GM21360 (cell line): ENCODE results near the gene TAF5L.
A peak's percentile ranks its signal among the peaks of the same experiment; 100 is the strongest.
"Not testable (repeated sequence)": the region's sequence is repeated elsewhere in the genome, so short reads cannot be mapped to it uniquely, and the experiment has no call there.

Experiments
- ATAC-seq: cut with Tn5 transposase; IDR thresholded peaks from one replicate; pipeline ENCODE4 v1.9.1; 2021; ENCODE audit warnings: mild to moderate bottlenecking, moderate library complexity; ENCODE audit not compliant: unreplicated experiment

Gene TAF5L

GRCh38 chr1:229608590-229608989 lies 17.3 kb downstream of the TAF5L start:
- no peak for ATAC-seq

- ATAC-seq, result no peak
Measured at GRCh38 chr1:229607370-229607769, 18.6 kb downstream of the TAF5L start.

DNA sequence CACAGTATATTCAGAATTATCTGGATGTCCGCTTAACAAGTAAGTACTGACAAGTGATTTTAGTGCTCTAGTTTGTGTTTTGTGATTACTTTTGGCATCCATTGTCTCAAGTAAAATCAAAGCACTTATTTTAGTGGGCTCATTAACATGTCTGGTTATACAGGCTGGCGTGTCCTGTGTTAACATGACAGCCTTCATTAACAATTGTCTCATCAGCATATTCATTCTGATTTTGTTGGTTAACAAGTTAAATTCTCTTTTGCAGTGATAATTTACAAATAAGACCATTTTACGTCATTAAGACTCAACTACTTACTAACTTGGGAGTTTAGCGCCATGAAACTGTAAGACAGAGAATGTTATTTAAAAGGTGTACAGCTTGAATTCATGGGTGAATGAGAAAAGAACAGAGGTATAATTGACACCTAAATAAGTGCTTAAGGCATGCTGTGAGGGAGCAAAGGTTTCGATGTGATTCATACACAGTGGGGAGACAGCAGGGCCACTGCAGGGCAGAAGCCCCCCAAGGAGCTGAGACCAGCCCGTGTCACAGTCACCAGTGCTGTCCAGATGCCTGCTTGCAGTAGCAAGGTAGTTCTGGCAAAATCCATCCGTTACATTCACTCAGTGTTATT lies 22.4 kb downstream of the TAF5L start:
- no peak for ATAC-seq

DNA sequence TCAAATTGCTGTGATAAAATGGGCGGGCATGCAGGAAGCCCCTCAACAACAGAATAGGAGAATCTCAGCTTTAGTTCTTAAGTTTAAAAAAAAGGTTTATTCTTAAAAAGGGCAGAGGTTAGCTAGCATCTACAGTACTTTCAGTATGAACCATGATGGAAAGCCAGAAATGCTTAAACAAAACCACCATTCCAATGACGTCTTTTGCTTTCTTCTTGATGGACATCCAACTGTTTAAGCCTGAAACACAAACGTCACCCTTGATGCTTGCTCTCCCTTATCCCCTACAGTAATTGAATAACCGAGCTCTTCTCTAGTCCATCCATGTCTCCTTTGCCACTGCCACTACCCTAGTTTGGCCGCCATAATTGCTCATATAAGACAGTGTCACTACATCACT lies 25.7 kb downstream of the TAF5L start:
- no peak for ATAC-seq

DNA sequence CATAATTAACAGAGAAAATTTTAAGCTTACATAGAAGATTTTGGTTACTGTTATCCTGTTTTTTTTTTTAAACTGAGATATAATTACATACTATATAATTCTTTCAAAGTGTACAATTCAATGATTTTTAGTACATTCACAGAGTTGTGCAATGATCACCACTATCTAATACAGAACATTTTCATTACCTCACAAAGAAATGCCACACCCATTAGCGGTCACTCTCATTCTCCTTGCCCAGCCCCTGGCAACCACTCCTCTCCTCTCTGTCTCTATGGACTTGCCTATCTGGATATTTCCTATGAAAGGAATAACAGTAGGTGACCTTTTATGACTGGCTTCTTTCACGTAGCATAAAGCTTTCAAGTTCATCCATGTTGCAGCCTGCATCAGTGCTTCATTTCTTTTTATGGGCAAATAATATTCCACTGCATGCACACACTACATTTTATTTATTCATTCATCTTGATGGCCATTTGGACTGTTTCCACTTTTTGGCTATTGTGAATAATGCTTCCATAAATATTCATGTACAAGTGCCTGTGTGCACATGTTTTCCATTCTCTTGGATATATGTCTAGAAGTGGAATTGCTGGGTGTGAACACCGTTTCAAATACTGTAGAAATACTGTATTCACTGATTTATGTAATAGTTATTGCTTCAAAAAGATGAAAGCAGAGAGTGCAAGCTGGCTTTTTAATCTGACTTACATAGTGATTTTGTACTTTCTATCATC lies 26.5 kb downstream of the TAF5L start:
- no peak for ATAC-seq

- ATAC-seq, result no peak
Measured at GRCh38 chr1:229597877-229598276, 28.0 kb downstream of the TAF5L start.

DNA sequence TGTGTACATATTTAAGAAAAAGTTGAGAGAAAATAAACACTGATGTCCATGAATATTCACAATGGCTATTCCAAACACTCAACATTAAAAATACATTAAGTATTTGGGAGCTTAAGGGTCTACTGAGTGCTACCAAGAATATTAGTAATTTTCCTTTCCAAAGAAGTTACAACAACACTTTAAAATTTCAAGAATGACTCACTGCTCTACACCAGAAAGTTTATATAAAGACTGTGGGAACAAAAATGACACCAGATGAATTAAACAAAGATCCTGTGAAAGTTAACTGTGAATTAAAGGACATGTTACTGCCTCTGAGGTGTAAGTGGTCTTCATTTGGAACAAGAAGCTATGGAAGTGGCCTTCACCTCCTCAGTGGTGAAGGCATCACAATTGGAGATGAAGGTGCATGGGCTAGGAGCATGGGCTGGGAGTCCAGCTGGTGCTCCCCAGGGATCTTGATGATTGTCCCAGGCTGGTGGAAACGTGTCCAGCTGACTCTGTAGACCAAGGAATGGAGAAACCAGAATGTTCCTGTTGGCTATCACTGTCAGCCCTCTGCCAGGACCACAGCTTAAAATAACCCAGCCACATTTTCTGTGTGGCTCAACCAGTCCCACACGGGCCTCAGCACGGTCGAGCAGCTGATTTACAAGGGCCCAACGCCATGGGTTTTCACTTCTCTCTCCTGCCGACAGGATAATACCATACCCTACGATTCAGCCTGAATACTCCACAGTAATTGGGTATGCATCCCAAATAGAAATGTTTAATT lies 28.8 kb downstream of the TAF5L start:
- ATAC-seq, result no peak

DNA sequence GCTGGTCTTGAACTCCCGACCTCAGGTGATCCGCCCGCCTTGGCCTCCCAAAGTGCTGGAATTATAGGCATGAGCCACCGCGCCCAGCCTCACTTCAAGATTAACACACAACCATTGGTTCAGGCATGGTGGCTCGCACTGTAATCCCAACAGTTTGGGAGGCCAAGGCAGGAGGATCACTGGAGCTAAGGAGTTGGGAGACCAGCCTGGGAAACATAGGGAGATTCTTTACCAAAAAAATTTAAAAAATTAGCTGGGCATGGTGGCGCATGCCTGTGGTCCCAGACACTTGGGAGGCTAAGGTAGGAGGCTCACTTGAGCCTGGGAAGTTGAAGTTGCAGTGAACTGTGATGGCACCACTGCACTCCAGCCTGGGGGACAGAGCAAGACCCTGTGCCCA lies 30.0 kb downstream of the TAF5L start:
- ATAC-seq, result not testable (repeated sequence)

- no peak for ATAC-seq
Measured at GRCh38 chr1:229594227-229595008, 31.5 kb downstream of the TAF5L start.

DNA sequence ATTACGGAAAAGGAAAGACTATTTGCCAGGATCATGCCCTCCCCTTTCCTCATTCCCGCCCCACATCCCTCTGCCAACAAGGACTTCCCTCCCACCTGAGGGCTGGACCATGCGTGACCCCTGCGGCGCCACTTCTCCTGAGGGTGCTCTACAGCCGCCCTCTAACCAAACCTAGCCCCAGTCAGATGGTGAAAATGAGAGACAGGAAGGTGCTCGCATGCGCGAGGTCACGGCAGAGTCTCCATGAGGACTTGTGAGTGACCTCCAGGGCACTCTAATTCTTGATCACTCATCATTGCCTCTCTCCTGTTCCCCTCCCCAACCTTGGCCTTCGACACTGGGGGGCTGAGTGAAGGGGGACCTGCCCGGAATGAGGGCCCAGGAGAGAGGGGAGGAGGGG lies 32.1 kb downstream of the TAF5L start:
- ATAC-seq, result no peak

GRCh38 chr1:229590119-229590518 lies 35.8 kb downstream of the TAF5L start:
- no peak for ATAC-seq

- ATAC-seq, result no peak
Measured at GRCh38 chr1:229585338-229585737, 40.6 kb downstream of the TAF5L start.

- no peak for ATAC-seq
Measured at GRCh38 chr1:229582715-229583114, 43.2 kb downstream of the TAF5L start.

DNA sequence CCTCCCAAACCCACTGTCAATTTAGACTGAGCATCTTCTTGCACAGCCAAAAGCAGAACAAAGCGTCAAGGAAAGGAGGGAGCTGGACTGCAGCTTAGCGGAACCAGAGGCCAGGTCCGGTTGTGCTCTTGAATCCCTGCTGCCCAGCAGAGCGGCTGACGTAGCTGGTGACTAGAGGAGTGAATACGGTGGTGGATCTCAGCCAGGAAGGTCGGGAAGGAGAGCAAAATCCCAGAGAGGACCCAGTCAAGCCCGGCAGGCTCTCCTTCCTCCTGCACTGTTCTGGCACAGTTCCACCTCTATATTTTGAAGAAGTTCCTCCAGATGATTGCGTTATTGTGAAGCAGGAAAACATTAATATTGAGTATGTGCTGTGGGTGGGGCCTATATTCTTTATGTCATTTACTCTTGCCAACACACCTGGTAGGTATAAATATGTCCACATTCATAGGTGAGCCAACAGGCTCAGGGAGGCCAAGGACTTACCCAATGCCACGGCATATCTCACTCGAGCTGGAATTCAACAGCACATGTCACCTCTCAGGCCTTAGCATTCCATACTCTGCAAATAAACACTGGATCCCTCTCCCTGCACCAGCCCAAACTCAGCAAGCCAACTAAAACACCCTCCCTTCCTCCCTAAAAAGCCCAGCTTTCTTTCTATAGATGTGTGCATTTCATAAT lies 43.8 kb downstream of the TAF5L start:
- no peak for ATAC-seq

DNA sequence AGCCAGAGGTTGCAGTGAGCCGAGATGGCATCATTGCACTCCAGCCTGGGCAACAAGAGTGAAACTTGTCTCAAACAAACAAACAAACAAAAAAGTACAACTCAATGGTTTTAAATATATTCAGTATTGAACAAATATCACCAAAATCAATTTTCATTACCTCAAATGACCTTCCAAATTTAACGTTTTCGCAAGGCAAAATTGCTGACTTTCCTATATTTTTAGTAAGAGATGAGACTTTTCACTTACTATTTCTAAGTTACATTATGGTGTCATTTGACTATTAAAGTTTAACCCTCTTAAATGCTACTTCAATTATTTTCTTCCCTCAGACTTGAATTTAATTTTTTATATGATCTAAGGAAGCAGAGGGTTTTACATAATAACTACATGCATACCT lies 44.4 kb downstream of the TAF5L start:
- ATAC-seq, result no peak

- peak; percentile 81 for ATAC-seq
Measured at GRCh38 chr1:229579059-229579673, 46.8 kb downstream of the TAF5L start.

GRCh38 chr1:229578168-229579058 lies 47.5 kb downstream of the TAF5L start:
- ATAC-seq, result no peak

- ATAC-seq, result no peak
Measured at GRCh38 chr1:229574679-229575442, 51.1 kb downstream of the TAF5L start.
